ENCODE data around the gene MAP2K3.
"Not testable (repeated sequence)": the region's sequence is repeated elsewhere in the genome, so short reads cannot be mapped to it uniquely, and the experiment has no call there.

DNA sequence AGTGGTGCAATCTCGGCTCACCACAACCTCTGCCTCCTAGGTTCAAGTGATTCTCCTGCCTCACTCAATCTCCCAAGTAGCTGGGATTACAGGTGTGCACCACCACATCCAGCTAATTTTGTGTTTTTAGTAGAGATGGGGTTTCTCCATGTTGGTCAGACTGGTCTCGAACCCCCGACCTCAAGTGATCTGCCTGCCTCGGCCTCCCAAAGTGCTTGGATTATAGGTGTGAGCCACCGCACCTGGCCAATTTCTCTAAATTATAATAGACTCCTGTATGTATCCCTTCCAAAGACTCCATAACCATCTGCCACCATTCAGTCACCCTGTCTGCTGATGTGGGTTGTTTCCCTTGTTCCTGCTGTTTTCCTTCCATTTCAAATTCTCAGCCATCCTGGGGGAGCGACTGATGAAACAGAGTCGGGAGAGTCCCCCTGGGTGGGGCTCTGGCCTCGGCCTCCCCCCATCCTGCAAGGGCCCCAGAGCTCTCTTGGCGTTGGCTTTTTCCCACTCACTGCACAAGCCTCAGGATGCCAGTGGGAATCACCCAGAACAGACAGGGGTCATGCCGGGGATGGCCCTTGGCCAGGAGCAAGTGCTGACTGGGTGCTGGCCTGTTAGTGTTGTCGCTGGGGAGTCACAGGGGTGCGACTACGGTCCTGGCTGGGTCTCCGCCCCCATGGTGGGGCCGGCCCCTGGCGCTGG lies 25.7 kb downstream of the MAP2K3 start:
- not testable (repeated sequence) for TF ChIP-seq EZH2 (IDR thresholded peaks at IDR 0.05); POLR2AphosphoS5 (IDR thresholded peaks at IDR 0.05; ENCODE audit: borderline replicate concordance, low read depth, low read length); FOXP2 (optimal IDR thresholded peaks at IDR 0.05; ENCODE audit: control extremely low read depth, extremely low read length, insufficient read depth)
